NCI-H128 (cell line): ENCODE measurements around the gene EYA2.

Experiments used
- DNase-seq: peaks from one replicate; lab custom pipeline; 2025; ENCODE audit not compliant: unreplicated experiment; lab: John Stamatoyannopoulos, UW

The EYA2 gene

DNA sequence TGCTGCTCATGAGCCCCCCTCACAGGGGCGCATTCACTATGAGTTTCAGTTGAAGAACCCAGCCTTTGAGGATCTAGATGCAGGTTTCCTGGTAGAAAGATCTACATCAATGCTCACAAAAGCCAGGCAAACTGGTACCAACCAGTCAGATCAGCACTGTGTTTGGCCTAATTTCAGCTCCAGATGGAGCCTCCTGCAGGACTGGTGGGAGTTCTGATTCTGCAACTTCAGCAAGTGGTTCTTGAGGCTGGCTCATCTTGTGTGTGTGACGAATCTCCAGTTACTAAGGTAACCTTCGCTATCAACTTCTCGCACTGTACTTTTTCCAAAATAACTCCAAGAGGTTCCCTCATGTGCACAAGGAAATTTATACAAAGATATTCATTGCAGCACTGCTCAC is 343.1 kb downstream of the EYA2 start:
- no peak for DNase-seq
